DMS153 treated with DMSO at 0.1 percent for 48 hours (cell line): ENCODE results near the gene MRGPRF.

Source experiments
- DNase-seq: peaks from one replicate; lab custom pipeline; 2025; ENCODE audit not compliant: unreplicated experiment; lab: John Stamatoyannopoulos, UW

The MRGPRF gene

DNA sequence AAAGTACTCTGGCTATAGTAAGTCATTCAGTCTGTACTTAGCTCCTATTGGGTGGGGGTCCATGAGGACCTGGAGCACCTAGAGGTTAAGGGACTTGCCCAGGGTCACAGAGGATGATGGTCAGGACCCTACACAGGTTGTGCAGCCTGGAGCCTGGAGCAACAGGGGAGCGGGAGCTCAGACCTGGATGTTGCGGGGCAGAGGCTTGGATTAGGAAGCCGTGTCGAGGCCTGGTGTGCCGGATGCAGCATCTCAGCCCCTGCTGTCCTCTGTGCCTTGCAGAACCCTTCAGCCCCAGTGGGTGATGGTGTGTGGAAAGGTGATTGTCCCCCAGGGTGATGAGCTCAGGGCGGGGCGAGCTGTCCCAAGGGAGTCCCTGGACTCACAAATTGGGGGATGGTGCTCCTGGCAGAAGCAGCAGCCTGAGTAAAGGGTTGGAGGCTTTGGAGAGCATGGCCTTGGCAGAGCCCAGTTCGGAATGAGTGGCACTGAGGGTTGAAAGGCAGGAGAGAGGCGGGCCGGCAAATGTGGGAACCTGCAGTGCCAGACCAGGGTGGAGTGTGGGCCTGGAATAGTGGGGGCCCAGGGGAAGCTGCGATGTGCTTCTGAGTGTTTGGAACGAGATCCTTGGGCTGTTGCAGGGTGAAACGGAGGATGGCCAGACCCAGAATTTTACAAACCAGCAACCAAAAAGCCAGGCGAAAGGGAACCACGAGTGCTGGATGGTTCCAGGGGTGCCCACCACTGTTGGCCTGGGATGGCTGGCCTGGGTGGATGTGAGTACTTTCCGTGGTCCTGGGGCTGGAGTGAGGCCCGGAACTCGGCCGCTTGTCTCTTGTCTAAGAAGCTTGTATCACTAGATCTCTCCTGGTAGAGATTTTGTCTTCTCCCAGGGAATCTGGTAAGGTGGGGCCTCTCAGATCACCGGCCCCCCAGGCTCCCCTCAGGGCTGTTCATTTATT, 38.6 kb upstream of the MRGPRF start:
- no peak for DNase-seq

DNA sequence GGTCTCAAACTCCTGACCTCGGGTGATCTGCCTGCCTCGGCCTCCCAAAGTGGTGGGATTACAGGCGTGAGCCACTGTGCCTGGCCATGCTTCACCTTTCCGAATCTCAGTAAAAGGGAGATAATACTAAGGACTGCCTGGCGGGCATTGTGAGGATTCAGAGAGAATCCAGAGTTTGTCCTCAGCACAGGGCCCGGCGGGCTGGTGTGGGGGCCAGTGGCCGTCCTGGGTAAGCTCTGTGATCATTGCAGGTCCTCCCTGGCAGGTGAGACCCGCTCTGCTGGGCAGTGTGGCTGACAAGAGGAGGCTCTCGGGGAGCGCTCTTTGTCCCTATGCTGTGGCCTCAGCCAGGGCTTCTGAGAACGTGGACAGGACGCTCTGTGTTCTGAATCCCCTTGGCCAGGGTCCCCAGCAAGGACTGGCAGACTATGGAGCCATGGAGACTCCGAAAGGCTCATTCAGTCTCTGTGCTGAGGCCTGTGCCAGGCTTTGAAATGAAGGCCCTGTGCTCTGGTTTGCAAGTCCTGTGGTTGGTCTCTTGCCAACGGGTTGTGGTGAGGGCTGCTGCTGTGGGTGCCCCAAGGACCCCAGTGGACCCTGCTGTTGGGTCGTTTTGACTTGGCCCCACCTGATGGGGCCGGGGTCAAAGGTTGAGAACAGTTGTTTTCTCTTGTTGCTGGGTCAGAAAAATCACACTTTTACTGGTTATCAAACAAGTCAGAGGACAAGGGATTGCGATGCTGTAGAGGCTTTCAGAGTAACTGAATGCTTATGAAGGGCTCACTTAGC, 37.7 kb upstream of the MRGPRF start:
- no peak for DNase-seq

DNA sequence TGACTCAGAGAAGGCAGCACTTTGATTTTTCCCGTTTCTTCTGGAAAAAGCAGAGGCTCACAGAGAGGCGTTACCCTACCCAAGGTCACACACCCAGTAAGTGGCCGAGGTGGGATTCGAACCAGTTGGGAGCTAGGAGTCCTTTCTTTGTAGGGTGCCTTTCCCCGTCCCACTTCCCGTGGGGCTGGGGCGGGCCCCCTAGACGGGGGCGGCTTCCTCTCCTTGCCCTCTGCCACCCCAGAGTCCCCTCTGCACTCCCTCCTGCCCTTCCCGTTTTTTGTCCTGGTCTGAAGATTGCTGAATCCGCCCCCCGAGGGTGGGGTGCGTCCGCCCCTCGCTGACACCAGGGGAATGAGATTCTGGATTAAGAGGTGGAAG, 36.4 kb upstream of the MRGPRF start:
- no peak for DNase-seq

DNA sequence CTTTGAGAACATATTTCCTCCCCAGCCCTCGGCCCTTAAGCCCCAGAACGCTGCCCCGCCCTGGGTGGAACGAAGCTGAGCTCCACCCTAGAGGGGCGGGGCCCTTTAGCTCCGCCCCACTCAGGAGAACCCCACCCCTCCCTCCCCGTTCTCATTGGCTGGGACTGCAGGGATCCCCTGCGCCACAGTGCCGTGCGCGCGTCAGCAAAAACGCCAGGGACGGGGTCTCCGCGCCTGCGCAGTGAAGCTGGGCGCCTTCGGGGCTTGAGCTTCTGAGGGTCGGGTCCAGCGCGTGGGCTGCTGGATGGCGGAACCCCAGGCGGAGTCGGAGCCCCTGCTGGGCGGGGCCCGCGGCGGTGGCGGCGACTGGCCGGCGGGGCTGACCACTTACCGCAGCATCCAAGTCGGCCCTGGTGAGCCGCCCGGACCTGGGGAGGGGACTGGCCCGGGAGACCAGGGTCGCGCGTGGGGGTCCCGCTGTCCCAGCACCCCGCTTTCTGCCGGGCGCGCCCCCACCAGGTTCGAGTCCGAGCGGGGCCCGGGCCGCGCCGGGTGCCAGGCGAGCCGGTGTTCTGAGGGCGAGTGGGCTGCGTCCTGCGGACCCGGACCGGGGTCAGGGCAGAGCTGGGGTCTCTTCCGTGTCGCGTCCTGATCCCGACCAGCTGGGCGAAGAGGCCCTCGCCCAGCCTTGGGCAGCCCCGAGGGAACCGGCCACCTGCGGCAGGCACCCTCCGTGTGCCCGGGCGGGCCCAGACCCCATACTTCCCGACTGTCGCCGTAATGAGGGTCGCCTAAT, 35.8 kb upstream of the MRGPRF start, which contains the start of gene TPCN2:
TSS of gene TPCN2 (plus strand) at position 239 of the 796 bp plus-strand sequence. CDS start at position 305, 66 bp downstream.
- DNase-seq = peak; percentile 79

DNA sequence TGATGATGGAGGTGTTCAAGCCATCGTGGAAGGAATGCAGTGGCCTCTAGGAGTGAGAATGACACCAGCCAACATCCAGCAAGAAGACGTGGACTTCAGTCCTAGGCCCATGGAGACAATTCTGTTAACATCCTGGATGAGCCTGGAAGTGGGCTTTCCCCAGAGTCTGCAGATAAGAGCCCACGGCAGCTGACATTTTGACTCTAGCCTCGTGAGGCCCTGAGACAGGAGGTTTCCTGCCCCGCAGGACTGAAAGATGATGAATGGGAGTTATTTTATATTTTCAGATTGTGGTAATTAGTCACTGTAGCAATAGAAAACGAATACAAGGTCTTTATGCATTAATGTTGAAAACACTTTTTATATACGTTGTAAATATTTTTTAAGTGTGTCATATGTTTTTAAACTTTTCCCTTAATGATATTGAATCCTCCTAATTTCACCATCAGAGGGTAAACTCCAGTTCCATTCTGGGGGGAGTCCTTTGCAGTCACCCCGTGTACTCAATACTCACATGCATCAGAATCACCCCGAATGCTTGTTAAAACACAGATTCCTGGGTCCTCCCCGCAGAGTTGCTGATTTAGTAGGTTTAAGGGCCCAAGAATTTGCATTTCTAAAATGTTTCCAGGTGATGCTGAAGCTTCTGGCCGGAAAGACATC, 35.1 kb upstream of the MRGPRF start:
- no peak for DNase-seq

DNA sequence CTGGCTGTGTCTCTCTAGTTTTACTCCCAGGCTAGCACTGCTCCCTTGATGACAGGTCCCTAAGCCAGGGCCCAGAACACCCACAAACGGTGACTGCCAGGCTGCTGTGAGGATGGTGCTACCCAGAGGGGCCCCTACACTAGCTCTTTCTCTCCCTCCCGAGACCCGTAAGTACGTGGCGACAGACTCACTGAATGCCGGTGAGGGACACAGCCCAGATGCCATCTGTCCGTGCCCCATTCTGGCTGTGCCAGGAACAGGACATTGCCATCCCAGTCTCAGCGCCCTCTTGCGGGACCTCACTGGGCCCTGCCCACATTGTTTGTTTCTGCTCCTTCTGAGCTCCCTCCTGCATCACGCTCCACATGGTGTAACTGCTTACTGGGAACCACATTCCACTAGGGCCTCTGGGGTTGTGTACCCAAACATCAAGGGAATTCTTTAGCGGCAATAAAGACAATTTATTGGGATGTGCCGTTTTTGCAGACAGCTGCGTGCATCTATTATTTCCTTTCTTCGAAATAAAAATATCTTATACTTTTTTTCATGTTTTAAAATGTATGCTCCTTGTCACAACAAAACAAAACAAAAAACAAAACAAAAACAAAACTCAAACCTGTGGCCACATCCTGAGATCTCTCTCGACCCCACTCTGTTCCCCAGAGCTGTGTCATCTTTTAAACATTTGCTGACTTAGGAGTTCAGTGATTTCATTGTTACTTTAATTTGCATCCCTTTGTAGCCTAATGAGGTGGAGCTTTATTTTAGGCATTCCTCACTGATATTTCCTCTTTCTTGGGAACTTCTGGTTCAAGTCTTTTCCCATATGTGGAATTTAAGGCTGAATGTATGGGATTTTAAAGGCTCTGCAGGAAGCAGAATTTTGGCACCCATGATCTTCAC, 31.3 kb upstream of the MRGPRF start:
- peak; percentile 3 for DNase-seq

DNA sequence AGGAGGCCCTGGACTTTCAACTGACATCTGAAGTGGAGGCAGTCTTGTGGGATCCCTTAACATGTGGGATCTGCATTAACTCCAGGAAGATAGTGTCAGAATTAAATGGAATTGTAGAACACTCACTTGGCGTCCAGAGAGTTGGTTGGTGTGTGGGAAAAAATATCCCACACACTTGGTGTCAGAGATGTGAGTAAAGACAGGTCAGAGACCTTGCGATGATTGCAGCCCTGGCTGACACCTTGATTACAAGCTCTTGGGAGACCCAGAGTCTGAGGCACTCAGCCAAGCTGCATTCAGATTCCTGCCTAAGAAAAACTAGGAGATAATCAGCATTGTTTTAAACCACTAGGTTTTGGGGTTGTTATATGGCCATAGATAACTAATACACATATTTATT, 28.5 kb upstream of the MRGPRF start:
- DNase-seq = no peak

DNA sequence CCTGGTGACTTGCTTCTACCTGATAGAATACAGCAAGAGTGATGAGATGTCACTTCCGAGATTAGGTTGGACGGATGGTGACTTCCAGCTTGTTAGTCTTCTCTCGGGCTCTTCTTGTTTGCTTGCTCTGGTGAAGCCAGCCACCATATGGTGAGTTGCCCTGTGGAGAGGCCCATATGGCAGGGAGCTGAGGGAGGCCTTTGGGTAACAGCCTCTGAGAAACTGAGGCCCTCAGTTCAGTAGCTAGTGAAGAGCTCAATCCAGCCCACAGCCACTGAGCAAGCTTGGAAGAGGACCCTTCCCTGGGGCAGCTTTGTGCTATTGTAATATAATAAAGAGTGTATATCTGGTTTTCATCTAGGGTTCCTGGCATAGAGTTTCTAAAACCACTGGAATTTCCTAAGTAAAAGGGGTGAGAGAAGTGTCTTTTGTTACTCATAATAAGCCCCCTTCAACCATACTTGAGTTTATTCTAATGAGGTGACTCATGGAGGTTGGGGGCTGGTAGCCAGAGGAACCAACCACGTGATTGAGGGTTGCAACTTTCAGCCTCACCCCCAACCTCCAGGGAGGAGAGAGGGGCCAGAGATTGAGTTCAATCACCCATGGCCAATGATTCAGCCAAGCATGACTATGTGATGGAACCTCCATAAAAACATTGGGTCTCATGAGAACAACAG, 27.7 kb upstream of the MRGPRF start:
- no peak for DNase-seq

DNA sequence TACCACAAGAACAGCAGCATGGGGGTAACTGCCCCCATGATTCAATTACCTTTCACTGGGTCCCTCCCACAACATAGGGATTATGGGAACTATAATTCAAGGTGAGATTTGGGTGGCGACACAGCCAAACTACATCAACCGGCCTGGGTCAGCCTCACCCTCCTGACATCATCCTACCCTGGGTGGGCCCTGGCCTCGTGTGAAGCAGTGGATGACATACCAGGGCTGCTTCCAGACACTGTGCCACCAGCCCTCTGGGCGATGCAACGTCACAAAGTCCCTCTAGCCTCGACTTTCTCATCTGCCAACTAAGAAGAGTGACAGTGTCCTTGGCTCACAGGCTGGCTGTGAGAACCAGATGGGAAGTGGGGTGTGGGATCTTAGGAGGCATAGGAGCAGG, 27.0 kb upstream of the MRGPRF start:
- no peak for DNase-seq

DNA sequence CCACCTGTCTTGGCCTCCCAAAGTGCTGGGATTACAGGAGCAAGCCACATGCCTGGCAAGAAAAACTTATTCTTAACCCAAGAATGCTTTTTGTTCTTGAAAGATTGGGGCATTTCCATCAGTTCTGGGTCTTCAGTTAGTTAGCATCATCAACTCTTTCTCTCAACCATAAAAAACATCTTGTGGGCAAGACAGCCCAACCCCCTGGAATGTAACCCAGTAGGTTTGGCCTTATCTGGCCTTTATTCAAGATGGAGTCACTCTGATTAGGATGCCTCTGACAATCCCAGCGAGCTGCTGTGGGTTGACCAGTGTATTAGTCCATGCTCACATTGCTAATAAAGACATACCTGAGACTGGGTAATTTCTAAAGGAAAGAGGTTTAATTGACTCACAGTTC, 26.5 kb upstream of the MRGPRF start:
- DNase-seq = no peak

DNA sequence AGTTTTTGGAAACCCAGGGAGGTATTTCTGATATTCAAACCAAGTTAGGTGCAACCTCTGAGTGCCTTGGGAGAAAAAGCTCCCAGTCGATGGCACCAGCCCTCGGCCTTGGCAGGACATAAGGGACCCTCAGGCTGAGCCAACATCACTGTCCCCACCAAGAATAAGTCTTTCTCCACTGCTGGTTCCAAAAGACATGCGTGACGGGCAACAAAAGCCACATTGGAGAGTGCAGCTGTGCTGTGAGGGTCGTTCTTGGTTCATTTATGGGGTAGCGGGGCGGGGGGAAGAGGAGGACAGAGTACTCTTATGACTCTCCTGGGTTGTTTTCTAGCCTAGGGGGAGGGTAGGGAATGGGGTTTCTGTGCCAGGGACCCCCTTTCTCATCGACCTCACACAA, 24.5 kb upstream of the MRGPRF start:
- DNase-seq = no peak

DNA sequence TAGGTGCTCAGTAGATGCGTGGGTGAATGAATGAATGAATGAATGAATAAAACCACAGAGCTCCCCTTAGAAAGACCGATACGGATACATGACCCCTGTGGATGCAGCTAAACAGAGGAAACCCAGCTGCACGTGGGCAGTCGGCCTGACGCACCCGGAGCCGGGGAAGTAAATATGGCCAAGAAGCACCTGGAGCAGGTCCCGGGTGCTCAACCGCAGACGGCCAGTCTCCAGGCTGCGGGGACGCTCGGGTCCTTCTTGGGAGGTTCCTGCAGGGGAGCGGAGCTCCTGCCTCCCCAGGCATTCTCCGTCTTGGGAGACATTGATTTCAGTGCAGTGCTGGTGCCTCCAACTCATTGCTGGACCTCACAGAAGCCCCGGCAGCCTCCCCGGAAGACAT, 24.0 kb upstream of the MRGPRF start:
- DNase-seq = no peak

DNA sequence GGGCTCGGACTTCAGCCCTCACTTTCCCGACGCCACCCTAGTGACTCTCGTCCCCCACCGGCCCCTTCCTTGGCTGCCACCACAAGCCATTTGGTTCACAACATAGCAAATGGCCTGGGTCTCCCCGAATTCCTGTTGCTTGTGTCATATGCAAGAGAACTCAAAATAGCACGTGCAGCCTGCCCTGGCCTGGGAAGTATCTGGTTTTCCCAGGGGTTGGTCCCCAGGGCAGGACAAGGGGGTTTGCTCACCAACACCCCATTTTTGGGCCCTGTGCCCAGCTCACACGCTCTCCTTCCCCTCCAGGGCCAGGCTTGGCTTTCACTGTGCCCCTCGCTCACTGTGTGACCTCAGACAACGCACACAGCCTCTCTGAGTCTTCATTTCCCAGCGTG, 22.9 kb upstream of the MRGPRF start:
- DNase-seq = no peak

DNA sequence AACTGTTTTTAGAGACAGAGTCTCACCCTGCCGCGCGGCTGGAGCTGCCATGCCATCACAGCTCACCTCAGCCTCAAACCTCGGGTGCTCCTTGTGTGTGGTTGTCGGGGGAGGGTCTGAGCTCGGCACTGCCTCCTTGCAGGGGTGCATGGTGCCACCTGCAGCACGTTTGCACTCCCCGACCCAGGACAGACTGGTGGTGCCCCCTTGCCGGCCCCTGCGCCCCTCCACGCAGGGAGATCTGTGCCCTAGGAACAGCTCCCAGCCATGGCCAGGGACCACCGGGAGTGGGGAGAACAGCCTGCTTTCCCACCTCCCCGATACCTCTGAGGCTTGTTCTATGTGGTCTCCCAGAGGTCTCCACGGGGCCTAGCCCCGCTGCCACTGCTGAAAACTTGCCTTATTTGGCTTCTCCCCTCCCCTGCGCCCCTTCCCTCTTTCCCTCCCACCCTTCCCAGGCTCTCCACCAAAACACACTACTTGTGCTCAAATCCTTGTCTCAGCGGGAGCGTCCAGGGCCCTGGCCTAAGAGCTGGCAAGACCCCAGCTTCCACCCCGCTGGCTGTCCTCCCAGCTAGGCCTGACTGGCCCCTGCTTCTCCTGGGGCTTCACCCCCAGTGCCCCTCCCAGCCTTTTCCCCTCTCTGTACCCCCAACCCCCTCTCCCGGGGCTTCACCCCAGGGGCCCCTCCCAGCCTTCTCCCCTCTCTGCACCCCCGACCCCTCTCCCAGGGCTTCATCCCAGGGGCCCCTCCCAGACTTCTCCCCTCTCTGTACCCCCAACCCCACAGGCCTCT, 22.3 kb upstream of the MRGPRF start:
- DNase-seq = no peak

DNA sequence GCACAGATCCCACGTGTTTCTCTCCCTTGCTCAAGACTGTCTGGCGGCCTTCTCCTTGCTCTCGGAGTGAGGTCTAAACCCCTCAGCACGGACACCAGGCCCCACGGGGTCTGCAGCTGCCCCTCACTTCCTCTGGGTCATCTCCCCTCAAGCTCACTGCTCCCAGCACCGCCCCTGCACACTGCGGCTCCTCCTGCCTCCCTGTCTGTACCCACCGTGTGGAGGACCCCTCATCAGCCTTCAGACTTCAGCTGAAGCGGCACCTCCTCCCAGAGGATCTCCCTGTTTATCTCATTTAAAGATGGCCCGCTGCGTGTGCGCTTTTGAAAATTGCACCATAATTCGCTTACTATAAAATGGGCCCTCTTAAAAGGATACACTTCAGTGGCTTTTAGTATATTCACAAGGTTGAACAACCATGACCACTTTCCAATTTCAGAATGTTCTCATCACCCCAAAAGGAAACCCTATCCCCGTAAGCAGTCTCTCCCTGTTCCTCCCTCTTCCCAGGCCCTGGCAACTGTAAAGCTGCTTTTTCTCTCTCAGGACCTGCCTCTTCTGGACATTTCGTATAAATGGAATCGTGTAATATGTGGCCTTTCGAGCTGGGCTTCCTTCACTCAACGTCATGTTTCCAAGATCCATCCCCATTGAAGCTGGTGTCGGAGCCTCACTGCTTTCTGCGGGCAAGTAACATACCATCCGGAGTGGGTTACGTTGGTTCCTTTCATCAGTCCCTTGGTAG, 21.2 kb upstream of the MRGPRF start:
- DNase-seq = no peak

DNA sequence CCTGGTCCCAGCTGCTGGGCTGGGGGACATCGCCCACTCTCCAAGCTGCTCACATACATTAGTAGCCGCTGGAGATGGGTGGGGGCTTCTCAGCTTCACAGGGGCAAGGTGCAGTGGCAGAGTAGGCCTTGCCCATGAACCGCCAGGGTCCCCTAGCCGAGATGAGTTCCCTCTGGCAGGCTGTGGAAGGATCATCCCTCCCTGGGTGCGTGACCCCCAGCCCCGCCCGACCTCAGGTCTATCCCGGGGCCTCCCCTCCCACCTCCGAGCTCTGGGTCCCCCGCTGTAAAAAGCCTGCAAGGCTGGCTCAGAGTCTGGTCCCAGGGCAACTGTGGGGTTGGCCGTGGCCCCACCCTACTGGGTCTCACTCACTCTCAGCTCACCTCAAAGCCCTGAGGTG, 20.4 kb upstream of the MRGPRF start:
- DNase-seq = no peak

DNA sequence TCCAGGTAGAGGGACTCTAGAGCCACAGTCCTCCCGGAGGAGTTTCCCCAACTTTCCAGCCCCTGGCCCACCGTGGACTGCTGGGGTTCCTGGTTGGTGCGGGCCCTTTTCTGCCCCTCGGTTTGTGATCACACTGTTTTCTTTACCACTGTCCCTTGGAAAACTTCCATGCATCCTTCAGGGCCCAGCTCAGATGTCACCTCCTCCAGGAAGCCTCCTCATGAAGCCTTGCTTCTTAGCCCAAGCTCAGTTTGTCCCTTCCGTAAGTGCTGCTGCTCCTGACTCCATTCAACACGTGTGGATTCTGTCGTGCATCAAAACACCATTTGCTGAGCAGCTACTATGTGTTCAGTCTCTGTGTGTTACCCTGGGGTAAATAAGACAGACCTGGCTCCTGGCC, 19.8 kb upstream of the MRGPRF start:
- no peak for DNase-seq

DNA sequence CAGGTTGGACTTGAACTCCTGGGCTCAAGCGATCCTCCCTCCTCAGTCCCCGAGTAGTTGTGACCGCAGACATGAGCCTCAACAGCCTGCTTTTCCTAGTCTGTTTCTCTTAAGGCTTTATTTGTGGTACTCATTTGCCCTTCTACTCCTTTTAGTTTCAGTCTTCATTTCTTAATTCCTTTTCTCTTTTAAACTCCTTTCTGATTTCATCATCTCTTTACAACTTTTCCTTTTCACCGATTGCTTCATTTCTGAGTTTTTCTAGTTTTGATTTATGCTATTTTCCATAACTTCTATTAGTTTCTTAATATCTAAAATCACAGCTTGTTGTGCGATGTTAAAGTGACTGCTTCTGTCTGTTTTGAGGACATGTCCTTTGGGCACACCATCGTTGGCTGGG, 17.3 kb upstream of the MRGPRF start:
- DNase-seq = no peak
